ENCODE data around the gene SMARCC2. TPM values are rescaled to one million over a fixed set of nuclear protein-coding genes. Genes with fewer than 3 reads are reported as not detected.

SMARCC2 gene
- total and polyA plus RNA-seq, 9 of the 15 experiments (the other 6 are each of a cell fraction or from before 2014, with no cell fraction given): 11.9 to 86.0 (median 36.6) TPM

DNA sequence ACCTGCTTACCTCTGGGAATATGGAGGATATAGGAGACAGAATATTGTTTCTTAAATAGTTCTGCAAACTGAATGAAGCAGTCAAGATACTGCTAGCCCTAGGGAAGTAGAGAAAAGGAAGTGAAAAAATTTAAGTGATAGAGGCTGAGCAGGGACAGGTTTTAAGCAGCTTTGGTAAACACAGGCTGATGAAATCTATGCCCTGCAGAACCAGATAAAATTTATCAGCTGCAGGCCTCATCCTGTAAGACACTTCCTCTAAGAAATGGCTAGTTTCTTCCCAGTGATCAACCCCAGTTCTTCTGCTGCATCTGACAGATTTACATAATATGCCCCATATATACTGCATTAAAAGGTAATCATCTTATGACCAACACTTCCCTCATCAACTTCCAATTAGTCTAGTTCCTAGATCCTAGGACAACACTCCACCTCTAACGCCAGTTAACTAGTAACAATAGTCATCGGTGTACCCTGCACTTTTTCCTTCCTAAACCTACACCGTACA, 62.5 kb downstream of the SMARCC2 start (continued):
- TF ChIP-seq ZNF253 (CRISPR knock-in tag; conservative IDR thresholded peaks at IDR 0.05) (no peak), ARID2 (IDR thresholded peaks at IDR 0.05) (no peak), MED1 (CRISPR knock-in tag; IDR thresholded peaks at IDR 0.05; ENCODE audit: borderline replicate concordance) (no peak), ZBTB34 (CRISPR knock-in tag; IDR thresholded peaks at IDR 0.05) (no peak), JUNB (CRISPR knock-in tag; conservative IDR thresholded peaks at IDR 0.05) (no peak), HMBOX1 (IDR thresholded peaks at IDR 0.05) (peak; percentile 99), ZFP30 (CRISPR knock-in tag; IDR thresholded peaks at IDR 0.05; ENCODE audit: borderline replicate concordance) (no peak), ZNF140 (CRISPR knock-in tag; IDR thresholded peaks at IDR 0.05) (no peak), NCOA1 (IDR thresholded peaks at IDR 0.05; ENCODE audit: low read depth) (peak; percentile 80; the same call in 1 of the 2 replicates), ZNF263 (CRISPR knock-in tag; IDR thresholded peaks at IDR 0.05; ENCODE audit: borderline replicate concordance) (no peak), DEAF1 (CRISPR knock-in tag; IDR thresholded peaks at IDR 0.05) (no peak), ZNF239 (CRISPR knock-in tag; IDR thresholded peaks at IDR 0.05) (no peak), ZNF699 (CRISPR knock-in tag; IDR thresholded peaks at IDR 0.05; ENCODE audit: insufficient replicate concordance) (no peak), GTF2F1 (IDR thresholded peaks at IDR 0.05; ENCODE audit: low read depth, low read length) (no peak), ZKSCAN3 (CRISPR knock-in tag; IDR thresholded peaks at IDR 0.05) (no peak), ELK3 (CRISPR knock-in tag; IDR thresholded peaks at IDR 0.05) (no peak), XRCC5 (IDR thresholded peaks at IDR 0.05; ENCODE audit: low read depth, low read length) (no peak), ZNF717 (CRISPR knock-in tag; IDR thresholded peaks at IDR 0.05) (no peak)
- TF ChIP-seq, protein P1, sequence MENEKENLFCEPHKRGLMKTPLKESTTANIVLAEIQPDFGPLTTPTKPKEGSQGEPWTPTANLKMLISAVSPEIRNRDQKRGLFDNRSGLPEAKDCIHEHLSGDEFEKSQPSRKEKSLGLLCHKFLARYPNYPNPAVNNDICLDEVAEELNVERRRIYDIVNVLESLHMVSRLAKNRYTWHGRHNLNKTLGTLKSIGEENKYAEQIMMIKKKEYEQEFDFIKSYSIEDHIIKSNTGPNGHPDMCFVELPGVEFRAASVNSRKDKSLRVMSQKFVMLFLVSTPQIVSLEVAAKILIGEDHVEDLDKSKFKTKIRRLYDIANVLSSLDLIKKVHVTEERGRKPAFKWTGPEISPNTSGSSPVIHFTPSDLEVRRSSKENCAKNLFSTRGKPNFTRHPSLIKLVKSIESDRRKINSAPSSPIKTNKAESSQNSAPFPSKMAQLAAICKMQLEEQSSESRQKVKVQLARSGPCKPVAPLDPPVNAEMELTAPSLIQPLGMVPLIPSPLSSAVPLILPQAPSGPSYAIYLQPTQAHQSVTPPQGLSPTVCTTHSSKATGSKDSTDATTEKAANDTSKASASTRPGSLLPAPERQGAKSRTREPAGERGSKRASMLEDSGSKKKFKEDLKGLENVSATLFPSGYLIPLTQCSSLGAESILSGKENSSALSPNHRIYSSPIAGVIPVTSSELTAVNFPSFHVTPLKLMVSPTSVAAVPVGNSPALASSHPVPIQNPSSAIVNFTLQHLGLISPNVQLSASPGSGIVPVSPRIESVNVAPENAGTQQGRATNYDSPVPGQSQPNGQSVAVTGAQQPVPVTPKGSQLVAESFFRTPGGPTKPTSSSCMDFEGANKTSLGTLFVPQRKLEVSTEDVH (IDR thresholded peaks at IDR 0.05; ENCODE audit: low read depth, partially characterized antibody): no peak
- TF ChIP-seq, protein P2, sequence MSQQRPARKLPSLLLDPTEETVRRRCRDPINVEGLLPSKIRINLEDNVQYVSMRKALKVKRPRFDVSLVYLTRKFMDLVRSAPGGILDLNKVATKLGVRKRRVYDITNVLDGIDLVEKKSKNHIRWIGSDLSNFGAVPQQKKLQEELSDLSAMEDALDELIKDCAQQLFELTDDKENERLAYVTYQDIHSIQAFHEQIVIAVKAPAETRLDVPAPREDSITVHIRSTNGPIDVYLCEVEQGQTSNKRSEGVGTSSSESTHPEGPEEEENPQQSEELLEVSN (IDR thresholded peaks at IDR 0.05; ENCODE audit: borderline replicate concordance in 1 of 2, extremely low read depth in 1 of 2, insufficient read depth in 1 of 2, insufficient read length in 1 of 2, low read depth in 1 of 2, low read length in 1 of 2, poor library complexity in 1 of 2, severe bottlenecking in 1 of 2): no peak

Measured in K562 (cell line).